ENCODE data around the gene TKT. TPM values are rescaled to one million over a fixed set of nuclear protein-coding genes. Genes with fewer than 3 reads are reported as not detected.

Gene TKT, protein sequence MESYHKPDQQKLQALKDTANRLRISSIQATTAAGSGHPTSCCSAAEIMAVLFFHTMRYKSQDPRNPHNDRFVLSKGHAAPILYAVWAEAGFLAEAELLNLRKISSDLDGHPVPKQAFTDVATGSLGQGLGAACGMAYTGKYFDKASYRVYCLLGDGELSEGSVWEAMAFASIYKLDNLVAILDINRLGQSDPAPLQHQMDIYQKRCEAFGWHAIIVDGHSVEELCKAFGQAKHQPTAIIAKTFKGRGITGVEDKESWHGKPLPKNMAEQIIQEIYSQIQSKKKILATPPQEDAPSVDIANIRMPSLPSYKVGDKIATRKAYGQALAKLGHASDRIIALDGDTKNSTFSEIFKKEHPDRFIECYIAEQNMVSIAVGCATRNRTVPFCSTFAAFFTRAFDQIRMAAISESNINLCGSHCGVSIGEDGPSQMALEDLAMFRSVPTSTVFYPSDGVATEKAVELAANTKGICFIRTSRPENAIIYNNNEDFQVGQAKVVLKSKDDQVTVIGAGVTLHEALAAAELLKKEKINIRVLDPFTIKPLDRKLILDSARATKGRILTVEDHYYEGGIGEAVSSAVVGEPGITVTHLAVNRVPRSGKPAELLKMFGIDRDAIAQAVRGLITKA
- total RNA-seq: 608 and 951 TPM in 2 replicates

DNA sequence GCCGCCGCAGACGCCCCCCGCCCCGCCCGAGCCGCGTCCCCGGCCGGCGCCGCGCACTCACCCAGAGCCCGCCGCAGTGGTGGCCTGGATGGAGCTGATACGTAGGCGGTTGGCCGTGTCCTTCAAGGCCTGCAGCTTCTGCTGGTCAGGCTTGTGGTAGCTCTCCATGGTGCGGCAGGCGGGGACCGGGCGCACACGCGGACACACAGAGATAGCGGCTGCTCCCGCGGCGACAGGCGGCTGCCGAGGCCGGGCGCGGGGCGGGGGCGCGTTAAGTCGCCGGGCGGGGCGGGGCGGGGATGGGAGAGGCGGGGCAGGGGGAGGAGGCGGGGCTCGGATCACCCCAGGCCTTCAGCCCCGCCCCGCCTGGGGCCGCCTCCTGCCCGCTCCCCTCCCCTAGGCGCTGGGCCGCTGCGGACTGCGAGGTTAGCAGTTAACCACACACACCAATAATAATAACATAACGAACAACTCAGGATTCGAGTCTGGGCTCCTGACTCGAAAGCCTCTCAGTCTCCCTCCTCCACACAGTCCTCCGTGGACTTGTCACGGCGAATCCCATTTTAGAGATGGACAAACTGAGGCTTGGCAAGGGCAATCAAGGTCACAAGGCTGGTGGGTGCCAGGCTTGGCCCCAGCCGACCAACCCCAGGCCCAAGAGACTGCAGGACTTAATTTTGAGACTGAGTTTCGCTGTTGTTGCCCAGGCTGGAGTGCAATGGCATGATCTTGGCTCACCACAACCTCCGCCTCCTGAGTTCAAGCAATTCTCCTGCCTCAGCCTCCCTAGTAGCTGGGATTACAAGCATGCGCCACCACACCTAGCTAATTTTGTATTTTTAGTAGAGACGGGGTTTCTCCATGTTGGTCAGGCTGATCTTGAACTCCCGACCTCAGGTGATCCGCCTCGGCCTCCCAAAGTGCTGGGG is at the start of gene TKT:
Gene TKT (minus strand): TSS at position 248 of the 929 bp plus-strand sequence. CDS start 80 bp downstream, at position 168.

Other genes with a start within 250 kb of the TKT start
- 2.5 and 3.5 TPM in 2 replicates for gene SFMBT1, start 209.9 kb downstream of the TKT start, total RNA-seq
- 7.3 and 8.7 TPM in 2 replicates for gene RFT1, start 125.6 kb downstream of the TKT start, total RNA-seq
- 2.4 and 3.6 TPM in 2 replicates for gene PRKCD, start 94.8 kb downstream of the TKT start, total RNA-seq
- 6.3 and 13.0 TPM in 2 replicates for gene DCP1A, start 91.5 kb upstream of the TKT start, total RNA-seq
- gene CACNA1D, start 238.6 kb upstream of the TKT start, total RNA-seq: 0.32 and 0.34 TPM in 2 replicates

Data from bronchial smooth muscle cell (primary cell).